Chondrocyte (in vitro differentiated cells): ENCODE results near the gene PRPF38A. TPM values are rescaled to one million over a fixed set of nuclear protein-coding genes. Genes with fewer than 3 reads are reported as not detected.

Experiments used
- DNase-seq: peaks from one replicate; pipeline ENCODE4 v3.0.0; 2021; ENCODE audit warnings: mixed read lengths, low spot score
- H3K27ac Mint-ChIP-seq: one replicate; pipeline ENCODE4 v1.8.0; 2021; ENCODE audit warnings: mild to moderate bottlenecking, moderate library complexity, mixed read lengths; ENCODE audit not compliant: unreplicated experiment
- H3K27me3 Mint-ChIP-seq: 2 replicates; pipeline ENCODE4 v1.8.0; 2021; ENCODE audit warnings: low read depth, mixed read lengths
- H3K36me3 Mint-ChIP-seq: 2 replicates; pipeline ENCODE4 v1.8.0; 2021; ENCODE audit warnings: low read depth, mixed read lengths
- H3K4me1 Mint-ChIP-seq: 2 replicates; pipeline ENCODE4 v1.8.0; 2021; ENCODE audit warnings: low read depth, mild to moderate bottlenecking, mixed read lengths
- H3K4me3 Mint-ChIP-seq: one replicate; pipeline ENCODE4 v1.8.0; 2021; ENCODE audit warnings: mild to moderate bottlenecking, moderate library complexity, mixed read lengths; ENCODE audit not compliant: unreplicated experiment
- H3K9me3 Mint-ChIP-seq: 2 replicates; pipeline ENCODE4 v1.8.0; 2021; ENCODE audit warnings: low read depth, mixed read lengths
- total RNA-seq: library from RNA; stranded (reverse); gene quantifications from 3 replicates; pipeline ENCODE4 v1.2.1, GENCODE V29; 2021
- TF ChIP-seq, protein P1 (sequence below): fragments of 200-600 bp; sonication (generic); IDR thresholded peaks from 2 replicates; pipeline ENCODE4 v1.5.0; 2021; ENCODE audit warnings: antibody characterized with exemption, mild to moderate bottlenecking, moderate library complexity

The PRPF38A gene
- total RNA-seq, 1 donor from 2014 or later, result 26.1 TPM

DNA sequence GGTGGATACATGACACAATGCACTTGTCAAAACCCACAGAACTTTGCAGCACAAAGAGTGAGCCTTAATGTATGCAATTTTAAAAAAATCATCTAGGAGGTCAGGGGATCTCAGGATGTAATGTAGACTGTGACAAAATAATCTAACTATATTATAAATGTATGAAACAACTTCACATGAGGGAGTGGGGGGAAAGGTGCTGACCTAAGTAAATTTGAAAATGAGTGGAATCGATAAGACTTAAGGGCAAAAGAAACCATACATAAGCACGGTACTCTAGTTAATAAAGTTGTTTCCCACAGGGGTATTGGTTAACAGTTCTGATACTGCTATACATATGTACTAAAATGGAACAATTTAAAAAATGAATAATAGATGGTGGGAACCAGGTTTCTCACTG lies 64.7 kb downstream of the PRPF38A start:
- Mint-ChIP-seq H3K4me3 (no peak overlapping the region), H3K27ac (no peak overlapping the region), H3K9me3 (no peaks in the 10 kb centered on the region), H3K27me3 (no peaks in the 10 kb centered on the region), H3K36me3 (peaks cover 3% of the 10 kb centered on the region), H3K4me1 (no peaks in the 10 kb centered on the region)
- DNase-seq, result no peak
- TF ChIP-seq, protein P1, sequence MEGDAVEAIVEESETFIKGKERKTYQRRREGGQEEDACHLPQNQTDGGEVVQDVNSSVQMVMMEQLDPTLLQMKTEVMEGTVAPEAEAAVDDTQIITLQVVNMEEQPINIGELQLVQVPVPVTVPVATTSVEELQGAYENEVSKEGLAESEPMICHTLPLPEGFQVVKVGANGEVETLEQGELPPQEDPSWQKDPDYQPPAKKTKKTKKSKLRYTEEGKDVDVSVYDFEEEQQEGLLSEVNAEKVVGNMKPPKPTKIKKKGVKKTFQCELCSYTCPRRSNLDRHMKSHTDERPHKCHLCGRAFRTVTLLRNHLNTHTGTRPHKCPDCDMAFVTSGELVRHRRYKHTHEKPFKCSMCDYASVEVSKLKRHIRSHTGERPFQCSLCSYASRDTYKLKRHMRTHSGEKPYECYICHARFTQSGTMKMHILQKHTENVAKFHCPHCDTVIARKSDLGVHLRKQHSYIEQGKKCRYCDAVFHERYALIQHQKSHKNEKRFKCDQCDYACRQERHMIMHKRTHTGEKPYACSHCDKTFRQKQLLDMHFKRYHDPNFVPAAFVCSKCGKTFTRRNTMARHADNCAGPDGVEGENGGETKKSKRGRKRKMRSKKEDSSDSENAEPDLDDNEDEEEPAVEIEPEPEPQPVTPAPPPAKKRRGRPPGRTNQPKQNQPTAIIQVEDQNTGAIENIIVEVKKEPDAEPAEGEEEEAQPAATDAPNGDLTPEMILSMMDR, result no peak

Other genes with a start within 250 kb of the PRPF38A start
- 33.3 to 35.1 TPM (median 35.0 TPM) in 3 replicates for gene CC2D1B, start 38.4 kb upstream of the PRPF38A start, total RNA-seq
- gene ORC1, start 179 bp upstream of the PRPF38A start, total RNA-seq, result 0.95 to 5.1 TPM (median 1.2 TPM) in 3 replicates
- 40.9 to 48.9 TPM (median 42.9 TPM) in 3 replicates for gene TUT4, start 148.5 kb downstream of the PRPF38A start, total RNA-seq
- gene GPX7, start 197.8 kb downstream of the PRPF38A start, total RNA-seq, result 43.7 to 83.8 TPM (median 82.9 TPM) in 3 replicates
- gene SHISAL2A, start 228.6 kb downstream of the PRPF38A start, total RNA-seq, result 0.24 TPM in 1 of 3 replicates, not detected in the others